SH-SY5Y (cell line): ENCODE data around the gene LAMC1.

ENCODE experiments used
- GATA2 ChIP-seq: IDR thresholded peaks from 2 replicates; pipeline ENCODE4 v1.6.1; 2011; ENCODE audit warnings: mild to moderate bottlenecking, low read depth, low read length
- GATA3 ChIP-seq: IDR thresholded peaks from 2 replicates; pipeline ENCODE4 v1.6.1; 2011; ENCODE audit warnings: low read depth, mild to moderate bottlenecking, low read length, moderate library complexity

GRCh38 chr1:183025010-183025337, 1.8 kb downstream of the LAMC1 start:
- no peak for TF ChIP-seq GATA3
- TF ChIP-seq GATA2 = no peak
